Smooth muscle cell (in vitro differentiated cells): Measurements from ENCODE around the gene NR1H2. TPM values are rescaled to one million over a fixed set of nuclear protein-coding genes. Genes with fewer than 3 reads are reported as not detected.

Experiments
- DNase-seq: peaks from one replicate; lab custom pipeline; 2025; ENCODE audit not compliant: unreplicated experiment; lab: John Stamatoyannopoulos, UW
- H2AFZ ChIP-seq: fragments of 200-600 bp; sonication (generic); 2 replicates; pipeline ENCODE4 v1.6.0; 2016; ENCODE audit warnings: antibody characterized with exemption, low read depth, mild to moderate bottlenecking
- H3F3A ChIP-seq: fragments of 200-600 bp; sonication (generic); 2 replicates; pipeline ENCODE4 v1.6.0; 2017; ENCODE audit warnings: antibody characterized with exemption, low read depth
- H3K27ac ChIP-seq: fragments of 200-600 bp; sonication (generic); 2 replicates; pipeline ENCODE4 v1.5.1; 2016; ENCODE audit warnings: low read depth, mild to moderate bottlenecking
- H3K27me3 ChIP-seq: fragments of 200-600 bp; sonication (generic); 2 replicates; pipeline ENCODE4 v1.6.1; 2016; ENCODE audit warnings: low read depth, mild to moderate bottlenecking
- H3K36me3 ChIP-seq: fragments of 200-600 bp; sonication (generic); 2 replicates; pipeline ENCODE4 v1.5.1; 2016; ENCODE audit warnings: low read depth
- H3K4me1 ChIP-seq: fragments of 200-600 bp; sonication (generic); 2 replicates; pipeline ENCODE4 v1.5.1; 2016; ENCODE audit warnings: low read depth
- H3K4me2 ChIP-seq: fragments of 200-600 bp; sonication (generic); 2 replicates; pipeline ENCODE4 v1.6.0; 2016; ENCODE audit warnings: mild to moderate bottlenecking
- H3K4me3 ChIP-seq: fragments of 200-600 bp; sonication (generic); 2 replicates; pipeline ENCODE4 v1.5.1; 2016; ENCODE audit warnings: mild to moderate bottlenecking
- H3K79me2 ChIP-seq: fragments of 200-600 bp; sonication (generic); 2 replicates; pipeline ENCODE4 v1.6.0; 2016; ENCODE audit warnings: low read depth, mild to moderate bottlenecking
- H3K9ac ChIP-seq: fragments of 200-600 bp; sonication (generic); 2 replicates; pipeline ENCODE4 v1.6.0; 2016; ENCODE audit warnings: low read depth
- H3K9me3 ChIP-seq: fragments of 200-600 bp; sonication (generic); replicated peaks from 2 replicates; pipeline ENCODE4 v1.5.1; 2016; ENCODE audit warnings: low read depth
- H4K20me1 ChIP-seq: fragments of 200-600 bp; sonication (generic); 2 replicates; pipeline ENCODE4 v1.6.0; 2016; ENCODE audit warnings: low read depth
- CTCF ChIP-seq: fragments of 200-600 bp; sonication (generic); IDR thresholded peaks from 2 replicates; pipeline ENCODE4 v1.5.1; 2017; ENCODE audit warnings: borderline replicate concordance, mild to moderate bottlenecking, antibody characterized with exemption; ENCODE audit not compliant: insufficient read depth, poor library complexity, severe bottlenecking
- WGBS: methylation state at CpG from one replicate; pipeline ENCODE4 v1.1.7; 2016; ENCODE audit warnings: low lambda C conversion rate; 5-methylcytosine and 5-hydroxymethylcytosine counted together
- polyA plus RNA-seq: library from polyadenylated mRNA; unstranded; fragments of >200 nt; fragmentation: Nextera tagmentation; extraction: Ambion mirVana; gene quantifications from 2 replicates; pipeline ENCODE4 v1.2.1, GENCODE V29; 2016
- total RNA-seq: library from RNA; depleted of rRNA; stranded (reverse); fragments of >200 nt; gene quantifications from 2 replicates; pipeline ENCODE4 v1.2.3, GENCODE V29; 2014

Gene NR1H2
- total and polyA plus RNA-seq, 2 experiments from 2014 or later = 39.5 to 69.7 TPM

GRCh38 chr19:50420127-50420526 lies 43.9 kb downstream of the NR1H2 start:
- Histone ChIP-seq H3K4me1 (peaks cover 7% of the 10 kb centered on the region), H3K27me3 (peaks cover 28% of the 10 kb centered on the region), H3K4me2 (no peak overlapping the region), H3K4me3 (no peak overlapping the region), H3K79me2 (no peaks in the 10 kb centered on the region), H2AFZ (no peak overlapping the region), H3K27ac (no peak overlapping the region), H3K9ac (no peak overlapping the region), H3K36me3 (no peaks in the 10 kb centered on the region), H3F3A (no peaks in the 10 kb centered on the region), H3K9me3 (no peaks in the 10 kb centered on the region), H4K20me1 (no peaks in the 10 kb centered on the region)
- TF ChIP-seq CTCF = no peak
- WGBS = 65% methylated on average over 3 of the region's 3 CpGs
- DNase-seq = no peak

- Histone ChIP-seq H3K9ac (no peak overlapping the region), H3K4me3 (no peak overlapping the region), H3K36me3 (no peaks in the 10 kb centered on the region), H3K4me2 (no peak overlapping the region), H4K20me1 (no peaks in the 10 kb centered on the region), H3K79me2 (no peaks in the 10 kb centered on the region), H3K27ac (no peak overlapping the region), H3F3A (no peaks in the 10 kb centered on the region), H3K4me1 (peaks cover 7% of the 10 kb centered on the region), H3K9me3 (no peaks in the 10 kb centered on the region), H2AFZ (no peak overlapping the region), H3K27me3 (peaks cover 28% of the 10 kb centered on the region)
- TF ChIP-seq CTCF = no peak
- DNase-seq = no peak
- WGBS = 61% methylated on average over 3 of the region's 3 CpGs
Measured at GRCh38 chr19:50420808-50421207, 44.6 kb downstream of the NR1H2 start.

- H3F3A ChIP-seq = no peaks in the 10 kb centered on the region
- H3K27ac ChIP-seq = no peak overlapping the region
- H4K20me1 ChIP-seq = no peaks in the 10 kb centered on the region
- TF ChIP-seq CTCF = no peak
- peaks cover 28% of the 10 kb centered on the region for H3K27me3 ChIP-seq
- H3K9me3 ChIP-seq = no peaks in the 10 kb centered on the region
- DNase-seq = no peak
- no peak overlapping the region for H3K4me2 ChIP-seq
- no peak overlapping the region for H3K9ac ChIP-seq
- WGBS = 93% methylated on average over 16 of the region's 18 CpGs
- H3K36me3 ChIP-seq = no peaks in the 10 kb centered on the region
- H3K79me2 ChIP-seq = no peaks in the 10 kb centered on the region
- no peak overlapping the region for H2AFZ ChIP-seq
- H3K4me3 ChIP-seq = no peak overlapping the region
- peaks cover 7% of the 10 kb centered on the region for H3K4me1 ChIP-seq
Measured at GRCh38 chr19:50422397-50423278, 46.4 kb downstream of the NR1H2 start.
